ENCODE data around the gene XPNPEP1.

XPNPEP1 gene

DNA sequence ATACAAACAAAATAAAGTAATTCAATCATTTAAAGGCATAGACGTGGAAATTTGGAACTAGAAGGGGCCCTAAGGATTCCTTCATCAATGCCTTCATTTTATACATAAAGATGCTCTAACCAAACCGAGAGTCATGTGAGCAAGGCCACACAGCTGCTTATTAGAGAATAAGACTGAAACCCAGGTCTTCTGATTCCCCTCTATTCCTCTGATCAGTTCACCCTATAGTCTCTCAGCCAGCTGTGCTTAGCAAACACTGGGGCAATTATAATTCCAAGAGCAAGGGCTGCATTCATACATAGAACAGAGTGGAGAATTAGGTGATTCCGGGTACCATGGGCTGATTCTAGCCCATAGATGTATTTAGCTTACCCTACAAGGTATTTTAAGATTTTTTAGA is 9.7 kb upstream of the XPNPEP1 start:
- in situ Hi-C loops (cut with MboI; ENCODE audit: low sequenced_read_pairs, unreplicated experiment): no loop called here
- TF ChIP-seq, protein P1, sequence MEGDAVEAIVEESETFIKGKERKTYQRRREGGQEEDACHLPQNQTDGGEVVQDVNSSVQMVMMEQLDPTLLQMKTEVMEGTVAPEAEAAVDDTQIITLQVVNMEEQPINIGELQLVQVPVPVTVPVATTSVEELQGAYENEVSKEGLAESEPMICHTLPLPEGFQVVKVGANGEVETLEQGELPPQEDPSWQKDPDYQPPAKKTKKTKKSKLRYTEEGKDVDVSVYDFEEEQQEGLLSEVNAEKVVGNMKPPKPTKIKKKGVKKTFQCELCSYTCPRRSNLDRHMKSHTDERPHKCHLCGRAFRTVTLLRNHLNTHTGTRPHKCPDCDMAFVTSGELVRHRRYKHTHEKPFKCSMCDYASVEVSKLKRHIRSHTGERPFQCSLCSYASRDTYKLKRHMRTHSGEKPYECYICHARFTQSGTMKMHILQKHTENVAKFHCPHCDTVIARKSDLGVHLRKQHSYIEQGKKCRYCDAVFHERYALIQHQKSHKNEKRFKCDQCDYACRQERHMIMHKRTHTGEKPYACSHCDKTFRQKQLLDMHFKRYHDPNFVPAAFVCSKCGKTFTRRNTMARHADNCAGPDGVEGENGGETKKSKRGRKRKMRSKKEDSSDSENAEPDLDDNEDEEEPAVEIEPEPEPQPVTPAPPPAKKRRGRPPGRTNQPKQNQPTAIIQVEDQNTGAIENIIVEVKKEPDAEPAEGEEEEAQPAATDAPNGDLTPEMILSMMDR (IDR thresholded peaks at IDR 0.05; ENCODE audit: borderline replicate concordance, control extremely low read depth, extremely low read depth, insufficient read depth, missing control alignments): no peak
- DNase-seq (ENCODE audit: low spot score): no peak

DNA sequence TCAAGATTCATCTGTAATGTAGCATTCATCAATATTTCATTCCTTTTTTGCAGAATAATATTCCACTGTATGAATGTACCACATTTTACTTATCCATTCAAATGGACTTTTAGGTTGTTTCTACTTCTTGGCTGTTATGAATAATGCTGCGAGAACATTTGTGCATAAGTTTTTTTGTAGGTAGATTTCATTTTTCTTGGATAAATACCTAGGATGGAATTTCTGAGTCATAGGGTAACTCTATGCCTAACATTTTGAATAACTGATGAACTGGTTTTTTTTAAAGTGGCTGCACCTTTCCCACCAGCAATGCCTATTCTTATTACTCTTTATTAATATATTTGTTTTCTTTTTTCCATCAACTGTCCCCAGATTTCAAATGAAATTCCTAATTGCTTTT is 9.1 kb upstream of the XPNPEP1 start:
- DNase-seq (ENCODE audit: low spot score): no peak
- in situ Hi-C loops (cut with MboI; ENCODE audit: low sequenced_read_pairs, unreplicated experiment): no loop called here
- TF ChIP-seq, protein P1 (IDR thresholded peaks at IDR 0.05; ENCODE audit: borderline replicate concordance, control extremely low read depth, extremely low read depth, insufficient read depth, missing control alignments): no peak

GRCh38 chr10:109931163-109931562 is 7.9 kb upstream of the XPNPEP1 start:
- TF ChIP-seq, protein P1 (IDR thresholded peaks at IDR 0.05; ENCODE audit: borderline replicate concordance, control extremely low read depth, extremely low read depth, insufficient read depth, missing control alignments): no peak
- in situ Hi-C loops (cut with MboI; ENCODE audit: low sequenced_read_pairs, unreplicated experiment): no loop called here
- DNase-seq (ENCODE audit: low spot score): no peak

- in situ Hi-C loops (cut with MboI; ENCODE audit: low sequenced_read_pairs, unreplicated experiment): no loop called here
- no peak for DNase-seq (ENCODE audit: low spot score)
- TF ChIP-seq, protein P1 (IDR thresholded peaks at IDR 0.05; ENCODE audit: borderline replicate concordance, control extremely low read depth, extremely low read depth, insufficient read depth, missing control alignments): no peak
Observed at GRCh38 chr10:109929501-109930219, 6.3 kb upstream of the XPNPEP1 start.

DNA sequence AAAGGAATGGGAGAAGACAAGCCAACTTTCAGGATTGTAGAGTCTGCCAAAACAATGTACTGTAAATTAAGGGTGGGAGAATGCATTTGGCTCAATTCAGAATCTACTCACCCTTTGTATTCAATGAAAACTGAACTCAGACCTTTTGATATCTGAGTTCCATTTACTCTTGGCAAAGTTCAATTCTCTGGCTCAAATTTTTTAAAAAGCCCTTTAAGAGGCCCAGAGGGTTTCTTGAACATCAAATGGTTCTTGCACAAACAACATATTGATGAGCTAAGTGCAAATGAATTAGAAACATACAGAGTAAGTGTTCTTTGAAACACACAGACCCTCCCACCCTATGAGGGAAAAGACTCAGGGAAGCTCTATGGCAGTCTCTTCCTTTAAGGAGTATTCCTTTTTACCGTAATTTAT is 5.2 kb upstream of the XPNPEP1 start:
- TF ChIP-seq, protein P1 (IDR thresholded peaks at IDR 0.05; ENCODE audit: borderline replicate concordance, control extremely low read depth, extremely low read depth, insufficient read depth, missing control alignments): no peak
- no peak for DNase-seq (ENCODE audit: low spot score)
- in situ Hi-C loops (cut with MboI; ENCODE audit: low sequenced_read_pairs, unreplicated experiment): no loop called here

GRCh38 chr10:109926825-109927224 is 3.5 kb upstream of the XPNPEP1 start:
- no peak for DNase-seq (ENCODE audit: low spot score)
- TF ChIP-seq, protein P1 (IDR thresholded peaks at IDR 0.05; ENCODE audit: borderline replicate concordance, control extremely low read depth, extremely low read depth, insufficient read depth, missing control alignments): no peak
- in situ Hi-C loops (cut with MboI; ENCODE audit: low sequenced_read_pairs, unreplicated experiment): no loop called here

Measured in GM13976 (cell line).